Activated CD4-positive, CD25-positive, alpha-beta regulatory T cell (primary cell): ENCODE data around the gene BATF.
"Not testable (repeated sequence)": the region's sequence is repeated elsewhere in the genome, so short reads cannot be mapped to it uniquely, and the experiment has no call there.

Experiments
- DNase-seq, 4 experiments: peaks; one replicate each; lab custom pipeline; 2025; lab: John Stamatoyannopoulos, UW

BATF gene, protein sequence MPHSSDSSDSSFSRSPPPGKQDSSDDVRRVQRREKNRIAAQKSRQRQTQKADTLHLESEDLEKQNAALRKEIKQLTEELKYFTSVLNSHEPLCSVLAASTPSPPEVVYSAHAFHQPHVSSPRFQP

DNA sequence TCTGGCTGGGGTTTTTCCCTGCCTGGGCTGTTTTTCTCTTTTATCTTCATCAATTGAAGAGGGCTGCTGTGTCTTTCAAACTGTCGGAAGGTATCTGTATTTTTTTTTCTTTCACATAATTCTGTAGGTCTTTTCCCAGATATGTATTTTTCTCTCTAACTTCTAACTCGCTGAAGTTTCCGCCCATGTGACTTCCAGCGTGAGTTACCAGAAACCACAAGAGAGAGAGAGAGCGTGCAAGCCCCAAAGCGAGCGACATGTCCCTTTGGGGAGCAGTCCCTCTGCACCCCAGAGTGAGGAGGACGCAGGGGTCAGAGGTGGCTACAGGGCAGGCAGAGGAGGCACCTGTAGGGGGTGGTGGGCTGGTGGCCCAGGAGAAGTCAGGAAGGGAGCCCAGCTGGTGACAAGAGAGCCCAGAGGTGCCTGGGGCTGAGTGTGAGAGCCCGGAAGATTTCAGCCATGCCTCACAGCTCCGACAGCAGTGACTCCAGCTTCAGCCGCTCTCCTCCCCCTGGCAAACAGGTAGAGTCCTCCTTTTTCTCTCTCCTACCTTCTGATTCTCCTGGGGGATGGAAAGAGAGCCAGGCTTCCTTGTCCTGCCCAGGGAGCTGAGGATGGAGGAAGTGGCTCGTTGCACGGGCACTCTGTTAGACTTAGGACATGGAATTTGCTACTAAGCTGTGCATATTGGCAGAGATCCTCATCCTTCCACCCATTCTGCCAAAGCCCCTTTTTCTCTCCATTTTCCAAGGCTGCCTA, at the start of gene BATF:
BATF (plus strand) TSS at position 246 of the 759 bp plus-strand sequence; CDS start at position 460, 214 bp downstream.
- peak; percentile 42 to 51 (median 48) for DNase-seq

DNA sequence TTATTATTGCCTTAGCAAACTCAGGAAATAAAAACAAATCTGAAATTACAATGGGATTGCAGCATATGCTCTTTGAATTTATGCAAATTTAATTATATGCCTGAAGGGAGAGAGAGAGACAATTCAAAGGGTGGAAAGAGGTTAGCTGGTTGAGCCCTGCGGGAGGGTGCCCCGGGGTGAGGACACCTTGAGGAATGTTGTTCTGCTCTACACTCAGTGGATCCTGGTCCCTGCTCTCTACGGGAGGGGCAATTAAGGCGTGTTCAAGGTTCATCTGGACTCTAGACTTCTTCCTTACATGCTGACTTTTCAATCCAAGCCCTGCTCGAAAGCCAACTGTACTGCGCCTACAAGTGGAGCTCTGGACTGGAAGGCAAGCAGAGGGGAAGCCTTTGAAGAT, 48.1 kb upstream of the BATF start:
- DNase-seq = not testable (repeated sequence)

DNA sequence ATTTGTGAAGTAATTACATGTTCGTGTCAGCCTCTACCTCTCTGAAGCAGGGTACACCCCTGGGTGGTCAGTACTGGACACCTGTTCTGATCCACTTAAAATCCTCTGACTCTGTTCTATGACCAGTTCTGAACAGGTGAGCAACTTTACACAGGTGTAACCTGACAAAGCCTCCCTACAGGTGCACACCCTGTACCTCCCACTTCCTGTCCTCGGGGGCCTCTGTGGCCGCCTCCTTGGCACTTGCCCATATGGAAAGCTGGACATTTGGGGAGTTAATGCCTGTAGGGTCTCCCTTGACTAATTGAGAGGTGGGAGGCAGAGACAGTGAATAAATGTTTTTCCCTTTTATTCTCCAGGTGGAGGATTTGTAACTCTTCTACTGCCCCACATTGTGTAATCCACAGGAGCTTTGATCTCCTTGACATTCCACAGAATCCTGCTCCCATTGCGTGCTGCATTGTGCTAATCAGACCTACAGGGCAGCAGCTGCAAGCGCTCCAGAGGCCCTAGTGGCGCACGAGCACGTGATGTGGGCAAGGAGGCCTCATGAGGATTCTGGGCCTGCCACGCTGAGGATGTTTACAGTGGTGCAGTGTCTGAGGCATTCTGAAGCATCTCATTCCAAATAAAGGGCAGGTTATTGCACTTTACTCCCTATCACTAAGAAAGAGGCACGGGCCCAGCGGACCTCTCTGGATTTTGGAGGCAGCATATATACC, 45.8 kb upstream of the BATF start:
- no peak for DNase-seq

DNA sequence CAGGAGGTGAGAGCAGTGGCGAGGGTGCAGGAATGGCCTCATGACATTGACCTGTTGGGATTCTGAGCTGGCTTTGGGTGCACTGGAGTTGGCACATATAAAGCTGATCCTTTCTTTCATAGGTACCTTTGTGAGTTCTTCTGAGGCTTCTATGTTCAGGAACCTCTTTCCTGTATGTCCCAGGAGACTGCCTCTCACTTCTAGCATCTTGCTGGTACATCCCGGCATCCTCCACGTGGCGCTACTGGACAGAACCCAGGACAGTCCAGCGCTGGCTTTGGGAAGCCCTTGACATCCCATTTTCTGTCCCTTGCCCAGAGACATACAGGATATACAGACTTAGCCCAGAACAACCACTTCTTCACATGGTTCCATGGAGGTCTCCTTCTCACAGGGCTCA, 44.4 kb upstream of the BATF start:
- no peak for DNase-seq

DNA sequence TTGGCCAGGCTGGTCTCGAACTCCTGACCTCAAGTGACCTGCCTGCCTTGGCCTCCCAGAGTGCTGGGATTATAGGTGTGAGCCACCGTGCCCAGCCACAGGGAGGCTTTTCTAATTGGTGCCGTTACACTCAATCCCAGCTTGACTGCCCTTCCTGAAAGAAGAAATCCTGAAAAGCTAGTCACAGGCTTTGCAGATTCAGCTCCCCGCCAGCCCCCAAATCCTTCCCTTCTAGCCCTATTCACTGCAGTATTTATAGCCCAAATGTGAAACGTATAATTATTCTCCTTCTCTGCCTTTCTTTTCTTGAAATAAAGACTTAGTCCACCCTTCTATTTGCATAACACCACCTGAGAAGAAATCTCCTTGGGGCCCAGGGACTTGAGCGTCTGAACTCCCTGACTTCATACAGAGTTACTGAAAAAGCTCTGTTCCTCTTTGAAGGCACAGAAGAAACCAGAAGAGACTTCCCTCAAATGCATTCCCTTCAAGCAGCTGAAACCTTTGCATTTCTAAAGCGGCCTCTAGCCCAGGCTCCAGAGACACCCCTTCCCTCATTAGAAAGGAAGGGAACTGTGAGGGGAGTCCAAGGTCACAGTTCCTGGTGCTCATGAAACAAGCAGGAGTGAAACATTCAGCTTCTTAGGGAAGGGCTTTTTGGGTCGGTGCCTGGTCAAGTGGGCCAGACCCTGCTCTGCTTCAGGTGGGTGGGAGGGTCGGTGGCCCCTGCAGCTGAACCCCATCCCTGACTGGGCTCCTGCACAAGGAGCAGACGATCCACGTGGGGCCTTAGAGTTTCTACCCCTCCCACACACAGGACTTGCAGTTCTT, 42.3 kb upstream of the BATF start:
- no peak for DNase-seq

DNA sequence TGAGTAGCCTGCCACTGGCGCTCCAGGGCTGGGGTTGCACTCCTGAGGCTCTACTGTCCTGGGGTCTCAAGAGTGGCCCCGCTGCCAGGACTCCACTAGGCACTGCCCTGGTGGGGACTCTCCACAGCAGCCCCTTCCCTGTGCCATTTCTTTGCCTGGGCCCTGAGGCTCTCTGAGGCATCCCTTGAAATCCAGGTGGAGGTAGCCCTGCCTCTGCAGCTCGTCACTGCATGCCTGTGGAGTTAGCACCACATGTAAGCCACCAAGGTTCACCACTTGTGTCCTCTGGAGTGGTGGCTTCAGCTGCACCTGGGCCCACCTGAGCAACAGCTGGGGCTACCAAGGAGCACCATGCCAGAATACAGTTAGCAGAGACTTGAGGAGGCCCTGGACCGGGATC, 39.9 kb upstream of the BATF start:
- no peak for DNase-seq

DNA sequence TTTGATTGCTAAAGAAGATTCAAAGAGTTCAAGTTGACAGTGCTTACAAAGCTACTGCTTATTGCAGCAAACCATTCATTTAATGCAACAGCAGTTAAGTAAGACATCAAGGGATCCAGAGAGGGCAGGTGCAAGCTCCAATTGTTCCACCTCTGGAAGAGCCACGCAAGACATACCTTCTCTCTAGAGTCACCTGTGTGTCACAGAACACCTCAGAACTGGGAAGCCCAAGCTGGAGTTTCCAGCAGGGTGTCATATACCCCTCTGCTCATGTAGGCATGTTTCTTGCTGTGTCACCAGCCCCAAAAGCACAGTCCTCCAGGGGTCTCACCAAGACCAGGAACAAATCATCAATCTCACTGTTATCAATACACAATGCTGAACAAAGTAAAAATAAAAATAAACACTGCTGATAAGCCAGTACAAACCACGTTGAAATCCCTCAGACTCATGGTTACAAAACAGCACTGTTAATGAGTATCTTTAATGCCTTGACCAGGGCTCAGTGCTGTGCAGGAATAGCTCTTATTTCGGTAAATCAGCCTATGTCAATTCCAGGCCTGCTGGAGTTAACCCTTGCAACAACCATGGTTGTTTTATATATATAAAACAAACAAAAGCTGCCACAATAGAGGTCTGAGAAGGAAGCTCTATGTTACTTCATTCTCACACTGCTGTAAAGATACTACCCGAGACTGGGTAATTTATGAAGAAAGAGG, 37.4 kb upstream of the BATF start:
- DNase-seq = no peak

DNA sequence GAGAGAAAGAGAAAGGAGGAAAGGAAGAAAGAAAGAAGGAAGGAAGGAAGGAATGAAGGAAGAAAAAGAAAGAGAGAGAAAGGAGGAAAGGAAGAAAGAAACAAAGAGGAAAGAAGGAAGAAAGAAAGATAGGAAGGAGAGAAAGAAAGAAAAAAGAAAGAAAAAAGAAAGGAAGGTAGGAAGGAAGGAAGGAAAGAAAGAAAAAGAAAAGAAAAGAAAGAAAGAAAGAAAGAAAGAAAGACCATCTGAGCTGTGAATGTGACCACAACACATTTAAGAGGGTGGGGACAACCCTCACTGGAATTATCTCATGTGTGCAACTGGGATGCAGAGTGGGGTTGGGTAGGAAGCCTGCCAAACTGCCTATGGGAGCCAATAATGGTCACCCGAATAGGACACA, 36.0 kb upstream of the BATF start:
- no peak for DNase-seq

DNA sequence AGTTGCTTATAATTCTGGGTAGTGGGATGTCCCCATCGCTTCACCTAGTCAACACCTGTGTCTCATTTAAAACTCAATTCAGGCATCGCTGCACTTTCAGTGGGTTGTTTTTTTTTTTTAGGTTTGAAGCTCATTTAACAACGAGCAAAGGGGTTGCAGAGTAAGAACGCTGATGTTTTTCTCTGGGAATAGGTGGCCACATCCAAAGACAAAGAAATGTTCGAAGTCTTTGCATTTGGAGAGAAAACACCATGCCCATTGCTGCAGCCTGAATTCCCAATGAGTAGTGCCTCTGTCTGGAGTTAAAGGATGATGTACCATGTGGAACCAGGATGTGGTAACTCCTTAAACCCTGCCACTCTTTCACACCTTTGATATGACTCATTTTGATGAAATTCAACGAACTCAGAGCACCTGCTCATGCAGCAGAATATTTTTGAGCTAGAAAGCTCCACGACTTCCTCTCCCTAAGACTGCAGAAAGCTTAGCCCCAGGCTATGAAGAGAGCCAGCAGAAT, 35.1 kb upstream of the BATF start:
- no peak for DNase-seq

DNA sequence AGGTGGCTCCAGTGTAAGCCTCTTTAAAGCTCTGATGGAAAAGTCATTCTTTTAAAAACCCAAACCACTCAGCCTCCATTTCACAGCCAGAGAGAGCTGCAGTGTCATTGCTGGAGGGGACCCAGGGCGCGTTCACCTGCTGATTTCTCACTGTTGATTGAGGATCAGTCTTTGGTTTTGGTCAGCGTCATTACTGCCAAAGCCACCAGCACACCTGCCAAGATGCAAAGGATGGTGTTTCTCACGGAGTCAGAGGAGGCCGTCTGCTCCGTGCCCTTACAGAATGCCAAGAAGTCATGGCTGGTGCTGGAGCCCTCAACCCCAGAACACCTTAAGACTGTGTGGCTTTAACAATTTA, 32.8 kb upstream of the BATF start:
- no peak for DNase-seq

DNA sequence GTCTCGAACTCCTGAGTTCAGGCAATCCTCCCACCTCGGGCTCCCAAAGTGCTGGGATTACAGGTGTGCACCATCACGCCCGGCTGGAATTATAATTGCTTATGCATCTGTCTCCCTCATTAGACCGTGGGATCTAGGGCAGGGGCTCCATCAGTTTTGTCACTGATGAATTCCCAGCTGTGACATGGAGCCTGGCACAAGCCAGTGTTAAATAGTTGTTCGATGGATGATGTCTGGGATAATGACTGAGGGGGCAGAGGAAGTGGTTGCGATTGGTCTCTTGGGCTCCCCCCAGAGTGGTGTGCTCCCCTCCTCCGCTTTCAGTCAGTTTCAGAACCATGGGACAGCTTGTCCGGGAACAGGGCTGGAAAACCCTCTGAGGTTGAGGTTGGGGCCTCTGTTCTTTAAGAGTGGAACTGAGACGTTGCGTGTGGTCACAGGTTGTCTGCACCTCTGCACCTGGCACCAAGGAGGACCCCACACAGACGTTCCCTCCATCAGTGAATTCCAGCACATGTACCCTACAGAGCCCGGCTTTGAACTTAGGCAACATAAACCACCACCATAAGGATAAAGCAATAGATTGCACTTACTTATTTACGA, 30.8 kb upstream of the BATF start:
- no peak for DNase-seq

DNA sequence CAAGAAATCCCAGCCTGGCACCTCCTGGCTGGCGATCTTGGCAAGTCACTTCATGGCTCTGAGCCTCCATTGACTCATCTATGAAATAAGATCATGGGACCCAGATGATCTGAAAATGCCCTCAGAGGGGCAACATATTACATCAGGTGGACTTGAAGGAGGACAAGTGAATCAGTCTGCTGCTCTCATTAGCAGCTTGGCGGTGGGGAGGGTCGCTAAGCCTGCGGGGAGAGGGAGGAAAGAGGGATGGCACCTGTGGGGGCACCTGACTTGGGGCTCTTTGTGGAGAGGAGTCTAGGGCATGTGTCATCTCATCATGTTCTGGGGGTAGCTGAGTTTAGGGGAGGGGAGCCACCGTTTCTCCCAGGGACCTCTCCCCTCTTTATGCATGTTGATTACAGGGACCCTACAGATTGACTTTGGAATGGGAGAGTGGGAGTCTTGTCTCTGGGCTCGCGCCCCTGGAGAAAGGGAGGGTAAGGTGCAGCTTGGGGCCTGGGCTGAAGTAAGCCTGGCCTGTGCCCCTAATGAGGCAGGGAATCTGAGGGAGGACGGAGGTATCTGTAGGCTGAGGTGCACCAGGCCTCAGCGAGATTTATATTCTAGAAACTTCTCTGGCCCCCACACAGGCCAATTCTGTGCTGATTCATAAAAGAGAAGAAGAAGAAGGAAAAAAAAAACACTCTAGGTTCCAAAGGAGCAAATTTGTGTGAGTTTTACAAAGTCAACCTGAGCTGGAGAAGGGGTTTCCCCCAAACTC, 29.3 kb upstream of the BATF start:
- no peak for DNase-seq

DNA sequence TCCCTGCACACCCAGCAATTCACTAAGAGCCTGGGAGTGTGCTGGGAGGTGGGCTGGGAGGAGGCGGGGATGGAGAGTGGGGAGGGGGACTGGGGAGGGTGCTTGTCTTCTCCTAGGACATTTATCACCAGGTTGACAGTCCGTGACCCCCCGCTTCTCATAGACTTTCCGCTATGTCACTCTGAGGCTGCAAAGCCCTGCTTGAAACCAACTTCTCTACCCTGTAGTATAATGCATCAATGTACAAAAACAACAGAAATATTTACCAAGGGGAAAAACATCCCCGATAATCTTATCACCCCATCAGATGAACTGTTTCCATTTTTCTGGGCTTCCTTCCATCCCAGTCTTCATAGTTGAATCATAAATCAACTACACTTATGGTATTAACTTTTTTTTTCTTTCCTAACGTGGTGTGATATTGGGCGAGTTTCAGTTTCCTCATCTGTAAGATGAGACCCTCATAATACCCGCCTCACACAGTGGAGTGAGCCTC, 28.6 kb upstream of the BATF start:
- DNase-seq = no peak

DNA sequence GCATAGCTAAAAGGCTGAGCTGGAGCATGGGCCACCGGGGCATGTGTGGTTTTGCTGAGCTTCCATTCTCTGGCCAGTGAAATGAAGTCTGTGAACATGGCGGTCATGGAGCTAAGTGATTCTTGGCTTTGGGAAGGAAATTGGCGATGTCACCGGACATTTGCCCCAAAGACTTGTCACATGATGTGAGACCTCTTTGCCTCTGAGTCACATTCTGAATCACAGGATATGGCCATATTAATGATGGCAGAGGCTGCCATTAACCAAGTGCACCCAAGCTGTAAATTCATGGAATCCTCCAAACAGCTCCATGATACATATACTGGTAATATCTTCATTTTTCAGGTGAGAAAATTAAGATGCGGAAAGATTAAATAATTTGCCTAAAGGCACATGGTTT, 27.4 kb upstream of the BATF start:
- DNase-seq = no peak

DNA sequence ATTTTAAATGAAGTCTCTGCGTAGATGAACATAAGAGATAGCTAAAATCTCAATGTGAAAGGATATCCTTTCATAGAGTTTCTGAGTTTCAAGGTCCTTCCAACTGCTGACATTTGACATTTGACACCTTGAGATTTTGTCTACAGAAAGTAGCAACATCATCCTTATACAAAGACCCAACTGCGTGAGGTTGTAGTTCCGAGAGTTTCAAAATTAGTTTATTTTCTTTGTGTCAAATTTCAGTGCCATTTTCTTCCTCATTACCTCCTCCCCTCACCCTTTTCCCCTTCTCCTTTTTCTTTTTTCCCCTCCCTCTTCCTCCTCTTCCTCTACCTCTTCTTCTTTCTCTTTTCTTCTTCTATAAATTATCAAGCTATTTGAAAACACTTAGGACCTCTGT, 26.9 kb upstream of the BATF start:
- no peak for DNase-seq

DNA sequence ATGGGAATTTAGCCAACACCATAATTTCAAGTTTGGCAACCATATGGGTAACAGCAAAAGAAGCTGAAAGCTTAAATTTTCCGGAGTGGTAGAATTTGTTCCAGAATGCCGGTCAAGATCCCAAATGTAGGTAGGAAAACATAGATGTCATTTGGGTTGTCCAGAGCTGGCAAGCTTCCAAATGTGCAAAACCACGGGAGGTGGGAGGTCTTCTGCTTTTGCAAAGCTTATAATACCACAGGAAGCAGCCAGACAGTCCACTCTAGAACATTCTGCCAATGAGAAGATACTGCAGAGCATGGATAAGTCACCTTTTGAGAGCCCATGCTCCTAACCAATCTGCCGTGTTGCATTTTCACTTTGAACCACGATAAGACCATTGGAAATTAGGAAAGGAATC, 26.4 kb upstream of the BATF start:
- DNase-seq = no peak

DNA sequence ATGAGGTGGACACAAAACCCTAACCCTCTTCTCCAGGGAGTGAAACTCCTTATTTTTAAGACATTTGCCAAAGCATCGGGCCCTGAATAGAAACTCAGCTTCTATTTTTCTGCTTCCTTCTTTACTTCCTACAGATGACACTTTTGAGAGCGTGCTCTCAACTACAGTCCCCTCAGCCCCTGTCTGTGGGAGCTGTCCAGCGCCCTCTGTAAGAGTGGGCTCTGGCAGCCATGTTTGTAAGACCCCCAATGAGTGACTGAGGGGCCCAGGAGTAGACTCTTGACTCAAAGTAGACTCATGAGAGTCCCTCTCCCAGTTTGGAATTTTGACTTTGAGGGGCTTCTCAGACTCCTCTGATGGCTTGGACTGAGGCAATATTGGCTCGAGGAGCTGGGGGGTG, 25.5 kb upstream of the BATF start:
- DNase-seq = no peak

DNA sequence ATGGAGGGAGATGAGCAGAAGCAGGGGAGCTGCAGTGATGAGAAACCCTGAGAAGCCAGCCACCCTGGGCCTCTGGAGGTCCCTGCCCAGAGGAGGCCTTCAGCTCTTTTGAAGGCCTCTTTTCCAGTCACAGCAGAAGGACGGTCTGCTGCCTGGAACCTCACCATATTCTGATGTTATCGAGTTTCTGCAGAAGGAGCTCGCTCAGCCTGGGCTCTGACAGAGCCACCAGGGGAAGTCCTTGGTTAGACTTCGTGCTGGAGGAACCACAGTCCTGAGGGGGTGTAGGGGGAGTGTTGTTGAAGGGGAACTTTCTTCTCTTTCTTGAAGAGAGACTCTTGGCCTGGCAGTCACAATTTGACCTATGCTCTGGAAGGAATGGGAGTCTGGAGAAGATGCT, 25.1 kb upstream of the BATF start:
- no peak for DNase-seq

DNA sequence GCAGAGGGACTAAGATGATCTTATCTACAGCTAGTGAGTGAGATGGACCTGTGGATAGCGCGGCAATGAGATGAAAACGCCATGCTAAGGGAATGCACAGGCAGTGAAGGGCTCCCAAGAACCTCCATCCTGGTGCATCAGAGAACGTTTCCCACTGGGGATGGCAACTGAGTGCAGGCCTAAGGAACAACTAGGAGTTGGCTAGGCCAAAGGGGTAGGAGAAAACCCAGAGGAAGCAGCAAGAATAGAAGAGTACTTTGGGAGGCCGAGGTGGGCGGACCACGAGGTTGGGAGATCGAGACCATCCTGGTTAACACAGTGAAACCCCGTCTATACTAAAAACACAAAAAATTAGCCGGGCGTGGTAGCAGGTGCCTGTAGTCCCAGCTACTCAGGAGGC, 24.6 kb upstream of the BATF start:
- no peak for DNase-seq
